SU-DHL-6 (cell line): Measurements from ENCODE around the gene PKHD1.

Experiments
- H2AFZ ChIP-seq: fragments of 200-600 bp; sonication (generic); 2 replicates; pipeline ENCODE4 v1.6.1; 2014; ENCODE audit warnings: low read depth, mild to moderate bottlenecking, moderate library complexity, mixed read lengths, antibody characterized with exemption, low read length; ENCODE audit not compliant: severe bottlenecking
- H3F3A ChIP-seq: fragments of 200-600 bp; shearing (Covaris generic); 2 replicates; pipeline ENCODE4 v1.6.0; 2016; ENCODE audit warnings: antibody characterized with exemption, mild to moderate bottlenecking; ENCODE audit not compliant: insufficient read depth
- H3K27ac ChIP-seq: fragments of 200-600 bp; sonication (generic); 2 replicates; pipeline ENCODE4 v1.5.1; 2016; ENCODE audit warnings: low read depth, mild to moderate bottlenecking, low read length, moderate library complexity, mixed read lengths
- H3K27me3 ChIP-seq: fragments of 200-600 bp; sonication (generic), shearing (Covaris generic); 2 replicates; pipeline ENCODE4 v1.6.0; 2014; ENCODE audit warnings: mild to moderate bottlenecking, low read length
- H3K36me3 ChIP-seq: fragments of 200-600 bp; sonication (generic); 2 replicates; pipeline ENCODE4 v1.6.1; 2014; ENCODE audit warnings: mild to moderate bottlenecking, low read length, mixed read lengths
- H3K4me2 ChIP-seq: fragments of 300-600, 200-600 bp; shearing (Covaris generic), sonication (generic); 2 replicates; pipeline ENCODE4 v1.6.0; 2014; ENCODE audit warnings: low read length, low read depth, mild to moderate bottlenecking; ENCODE audit not compliant: poor library complexity, severe bottlenecking
- H3K4me3 ChIP-seq: fragments of 200-600 bp; sonication (generic); 2 replicates; pipeline ENCODE4 v1.5.1; 2014; ENCODE audit warnings: antibody characterized with exemption, low read length, mild to moderate bottlenecking, mixed read lengths; ENCODE audit not compliant: insufficient read depth, poor library complexity, severe bottlenecking
- H3K79me2 ChIP-seq: fragments of 200-600 bp; sonication (generic); 2 replicates; pipeline ENCODE4 v1.6.1; 2014; ENCODE audit warnings: mild to moderate bottlenecking, low read length, moderate library complexity; ENCODE audit not compliant: insufficient read depth
- H3K9ac ChIP-seq: fragments of 200-600 bp; sonication (generic); 2 replicates; pipeline ENCODE4 v1.7.0; 2014; ENCODE audit warnings: mild to moderate bottlenecking, low read length
- H3K9me2 ChIP-seq: fragments of 200-600 bp; sonication (generic); replicated peaks from 2 replicates; pipeline ENCODE4 v1.6.1; 2014; ENCODE audit warnings: low read length; ENCODE audit not compliant: insufficient read depth
- H3K9me3 ChIP-seq: fragments of 200-600 bp; sonication (generic); 2 replicates; pipeline ENCODE4 v1.6.1; 2014; ENCODE audit warnings: low read length, mixed read lengths; ENCODE audit not compliant: insufficient read depth
- H4K20me1 ChIP-seq: fragments of 200-600 bp; sonication (generic); 2 replicates; pipeline ENCODE4 v1.6.1; 2014; ENCODE audit warnings: low read depth, mild to moderate bottlenecking, antibody characterized with exemption, low read length, moderate library complexity, mixed read lengths
- EZH2phosphoT487 ChIP-seq: fragments of 200-600 bp; sonication (generic), shearing (Covaris generic); conservative IDR thresholded peaks from 2 replicates; pipeline ENCODE4 v1.6.1; 2018; ENCODE audit warnings: mild to moderate bottlenecking, antibody characterized with exemption, low read length, moderate library complexity, mixed read lengths
- TF ChIP-seq, protein P1 (sequence below): fragments of 200-600 bp; sonication (generic); IDR thresholded peaks from one replicate; pipeline ENCODE4 v1.5.1; 2017; ENCODE audit warnings: antibody characterized with exemption, mild to moderate bottlenecking, low read length, moderate library complexity; ENCODE audit not compliant: insufficient read depth, poor library complexity, severe bottlenecking

Gene PKHD1

DNA sequence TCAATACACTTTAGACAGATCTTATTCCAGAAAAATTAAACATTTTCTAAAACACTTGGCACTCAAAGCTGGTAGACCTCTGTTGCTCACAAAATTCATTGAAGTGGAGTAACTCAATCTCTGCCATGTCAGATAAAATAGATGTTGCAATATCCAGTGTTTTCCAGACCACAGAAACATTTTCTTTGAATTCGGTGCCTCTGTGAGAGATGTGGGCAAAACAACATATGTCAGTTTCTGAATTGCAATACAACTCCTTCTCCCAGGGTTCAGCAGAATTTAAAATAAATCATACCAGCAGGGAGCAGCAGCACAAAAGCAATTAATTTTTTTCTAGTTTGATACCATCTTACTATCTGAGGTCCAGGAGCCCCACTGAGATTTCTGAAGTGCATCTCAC is 11.3 kb upstream of the PKHD1 start:
- Histone ChIP-seq H3K9me3 (no peaks in the 10 kb centered on the region), H3K9me2 (no peaks in the 10 kb centered on the region), H3F3A (no peaks in the 10 kb centered on the region), H2AFZ (no peak overlapping the region), H3K4me3 (no peak overlapping the region), H3K9ac (no peak overlapping the region), H3K27ac (no peak overlapping the region), H4K20me1 (no peaks in the 10 kb centered on the region), H3K27me3 (no peaks in the 10 kb centered on the region), H3K36me3 (no peaks in the 10 kb centered on the region), H3K79me2 (no peaks in the 10 kb centered on the region), H3K4me2 (no peak overlapping the region)
- no peak for TF ChIP-seq EZH2phosphoT487
- TF ChIP-seq, protein P1, sequence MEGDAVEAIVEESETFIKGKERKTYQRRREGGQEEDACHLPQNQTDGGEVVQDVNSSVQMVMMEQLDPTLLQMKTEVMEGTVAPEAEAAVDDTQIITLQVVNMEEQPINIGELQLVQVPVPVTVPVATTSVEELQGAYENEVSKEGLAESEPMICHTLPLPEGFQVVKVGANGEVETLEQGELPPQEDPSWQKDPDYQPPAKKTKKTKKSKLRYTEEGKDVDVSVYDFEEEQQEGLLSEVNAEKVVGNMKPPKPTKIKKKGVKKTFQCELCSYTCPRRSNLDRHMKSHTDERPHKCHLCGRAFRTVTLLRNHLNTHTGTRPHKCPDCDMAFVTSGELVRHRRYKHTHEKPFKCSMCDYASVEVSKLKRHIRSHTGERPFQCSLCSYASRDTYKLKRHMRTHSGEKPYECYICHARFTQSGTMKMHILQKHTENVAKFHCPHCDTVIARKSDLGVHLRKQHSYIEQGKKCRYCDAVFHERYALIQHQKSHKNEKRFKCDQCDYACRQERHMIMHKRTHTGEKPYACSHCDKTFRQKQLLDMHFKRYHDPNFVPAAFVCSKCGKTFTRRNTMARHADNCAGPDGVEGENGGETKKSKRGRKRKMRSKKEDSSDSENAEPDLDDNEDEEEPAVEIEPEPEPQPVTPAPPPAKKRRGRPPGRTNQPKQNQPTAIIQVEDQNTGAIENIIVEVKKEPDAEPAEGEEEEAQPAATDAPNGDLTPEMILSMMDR = no peak

DNA sequence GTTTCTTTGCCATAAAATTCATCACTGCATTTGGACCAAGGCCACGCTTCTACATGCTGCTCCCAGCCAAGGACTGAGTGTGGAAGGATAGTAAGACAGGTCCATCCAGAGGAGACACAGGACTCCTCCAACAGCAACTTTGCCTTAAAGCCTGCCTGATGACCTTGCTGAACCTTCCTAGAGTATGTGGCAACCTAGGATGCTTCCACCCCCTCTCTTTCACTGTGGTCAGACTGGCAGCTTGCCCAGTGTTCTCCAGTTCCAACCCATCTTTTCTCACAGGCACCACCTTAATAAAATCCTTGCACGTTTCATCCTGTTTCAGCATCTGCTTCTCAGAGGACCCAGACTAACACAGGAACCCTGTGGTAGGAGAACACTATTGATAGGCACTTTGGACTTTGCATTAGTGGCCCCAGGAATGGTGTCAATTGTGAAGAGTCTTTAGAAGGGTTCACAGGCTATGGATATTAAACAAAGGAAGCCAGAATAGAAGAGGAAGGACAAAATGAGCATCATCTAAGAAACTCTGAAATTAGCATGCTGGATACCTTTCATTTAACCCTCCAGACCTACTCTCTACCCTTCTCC is 2.4 kb upstream of the PKHD1 start:
- H3K9me3 ChIP-seq = no peaks in the 10 kb centered on the region
- H3K4me3 ChIP-seq = no peak overlapping the region

DNA sequence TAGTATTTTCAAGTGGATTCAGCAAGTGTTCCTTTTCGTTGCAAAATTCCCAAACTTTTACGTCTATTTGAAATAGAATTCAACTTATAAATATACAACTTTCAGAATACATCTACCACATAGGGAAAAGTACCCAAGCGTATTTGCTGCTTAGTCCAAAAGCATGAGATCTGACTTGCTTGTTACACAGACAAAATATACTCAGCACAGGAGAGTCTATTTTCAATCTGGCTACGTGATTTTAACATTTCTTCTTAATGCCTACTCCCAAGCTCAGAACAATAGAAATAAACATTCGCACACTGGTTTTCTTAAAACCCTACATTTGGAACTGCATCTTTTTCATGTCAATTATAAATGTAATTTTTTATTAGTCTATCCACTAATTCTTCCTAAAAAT is 672 bp downstream of the PKHD1 start:
- H2AFZ ChIP-seq = no peak overlapping the region
- H4K20me1 ChIP-seq = no peaks in the 10 kb centered on the region
- no peaks in the 10 kb centered on the region for H3K79me2 ChIP-seq
- no peak overlapping the region for H3K4me2 ChIP-seq
- no peaks in the 10 kb centered on the region for H3K36me3 ChIP-seq
- no peaks in the 10 kb centered on the region for H3K27me3 ChIP-seq
- no peak overlapping the region for H3K9ac ChIP-seq
- H3K9me2 ChIP-seq = no peaks in the 10 kb centered on the region
- no peak overlapping the region for H3K27ac ChIP-seq
- H3K4me3 ChIP-seq = no peak overlapping the region
- H3F3A ChIP-seq = no peaks in the 10 kb centered on the region
- no peak for TF ChIP-seq EZH2phosphoT487
- TF ChIP-seq, protein P1 = no peak
- no peaks in the 10 kb centered on the region for H3K9me3 ChIP-seq

More for the DNA sequence above, 2.4 kb upstream of the PKHD1 start:
- TF ChIP-seq, protein P1 = no peak
- TF ChIP-seq EZH2phosphoT487 = no peak
- Histone ChIP-seq H3K79me2 (no peaks in the 10 kb centered on the region), H3K4me2 (no peak overlapping the region), H2AFZ (no peak overlapping the region), H3K27me3 (no peaks in the 10 kb centered on the region), H3K9ac (no peak overlapping the region), H3F3A (no peaks in the 10 kb centered on the region), H3K36me3 (no peaks in the 10 kb centered on the region), H3K27ac (no peak overlapping the region), H4K20me1 (no peaks in the 10 kb centered on the region), H3K9me2 (no peaks in the 10 kb centered on the region)

DNA sequence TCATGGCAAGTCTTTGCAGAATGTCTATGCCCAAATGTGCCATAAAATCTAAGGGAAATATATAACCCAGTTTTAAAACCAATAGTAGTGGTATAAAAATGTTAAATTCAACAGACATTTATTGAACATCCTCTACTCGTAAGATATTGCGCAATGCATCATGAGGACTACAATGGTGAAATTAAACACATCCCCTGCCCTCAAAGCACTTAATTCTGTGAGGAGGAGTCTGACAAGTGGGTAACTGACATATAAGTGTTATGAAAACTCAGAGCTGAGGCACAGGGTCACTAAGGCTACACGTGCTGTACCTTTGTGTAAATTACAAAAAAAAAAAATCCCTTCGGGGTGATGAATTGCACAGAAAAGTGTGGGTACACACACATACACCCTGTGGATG is 6.2 kb downstream of the PKHD1 start:
- Histone ChIP-seq H3K4me2 (no peak overlapping the region), H3K27me3 (no peaks in the 10 kb centered on the region), H4K20me1 (no peaks in the 10 kb centered on the region), H3K9ac (no peak overlapping the region), H3K79me2 (no peaks in the 10 kb centered on the region), H3K4me3 (no peak overlapping the region), H2AFZ (no peak overlapping the region), H3K9me2 (no peaks in the 10 kb centered on the region), H3K36me3 (no peaks in the 10 kb centered on the region), H3K9me3 (no peaks in the 10 kb centered on the region), H3F3A (no peaks in the 10 kb centered on the region), H3K27ac (no peak overlapping the region)
- no peak for TF ChIP-seq EZH2phosphoT487
- TF ChIP-seq, protein P1 = no peak
